COLO668 (cell line): ENCODE results near the gene TCIRG1.

Experiments used
- DNase-seq: peaks from one replicate; lab custom pipeline; 2025; ENCODE audit not compliant: unreplicated experiment; lab: John Stamatoyannopoulos, UW

TCIRG1 gene

DNA sequence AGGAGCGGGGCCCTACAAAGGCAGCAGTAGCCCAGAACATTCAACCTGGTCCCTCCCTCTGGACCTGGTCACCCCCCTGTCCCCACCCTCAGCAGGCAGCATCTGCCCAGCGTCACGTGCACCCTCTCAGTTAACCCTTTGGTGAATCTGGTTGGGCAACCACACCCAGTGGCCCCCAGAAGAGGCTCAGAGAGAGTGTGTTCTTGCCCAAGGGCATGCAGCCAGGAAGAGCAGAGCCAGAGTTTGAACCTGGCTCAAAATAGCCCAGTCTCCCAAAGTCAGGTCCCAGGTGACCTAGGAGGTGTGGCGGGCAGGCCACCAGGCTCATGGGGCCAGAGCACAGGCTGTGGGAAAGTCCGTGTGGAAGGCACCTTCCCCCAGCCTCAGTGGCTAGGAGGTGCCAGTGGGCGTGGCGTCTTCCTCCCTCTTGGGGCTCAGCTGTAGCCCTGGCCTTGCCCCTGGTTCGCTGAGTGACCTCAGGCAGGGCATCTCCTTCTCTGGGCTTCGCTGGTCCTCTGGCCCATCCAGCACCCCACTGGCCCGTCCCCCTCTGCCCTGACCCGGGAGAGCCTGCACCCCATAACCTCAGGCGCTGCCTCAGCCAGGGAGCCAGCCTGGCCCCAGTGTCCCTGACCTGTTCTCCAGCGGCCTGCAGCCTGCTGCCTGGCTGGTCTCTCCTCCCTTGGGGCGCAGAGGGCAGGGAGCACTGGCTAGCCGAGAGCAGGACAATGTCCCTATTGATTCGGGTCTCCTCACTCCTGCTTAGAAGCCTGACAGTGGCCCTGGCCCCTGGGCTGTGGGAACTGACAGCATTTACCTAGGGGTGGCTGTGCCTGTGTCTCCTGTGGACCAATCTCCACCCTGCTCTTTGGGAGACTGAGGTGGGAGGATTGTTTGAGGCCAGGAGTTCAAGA, 21.7 kb upstream of the TCIRG1 start:
- DNase-seq, result no peak

DNA sequence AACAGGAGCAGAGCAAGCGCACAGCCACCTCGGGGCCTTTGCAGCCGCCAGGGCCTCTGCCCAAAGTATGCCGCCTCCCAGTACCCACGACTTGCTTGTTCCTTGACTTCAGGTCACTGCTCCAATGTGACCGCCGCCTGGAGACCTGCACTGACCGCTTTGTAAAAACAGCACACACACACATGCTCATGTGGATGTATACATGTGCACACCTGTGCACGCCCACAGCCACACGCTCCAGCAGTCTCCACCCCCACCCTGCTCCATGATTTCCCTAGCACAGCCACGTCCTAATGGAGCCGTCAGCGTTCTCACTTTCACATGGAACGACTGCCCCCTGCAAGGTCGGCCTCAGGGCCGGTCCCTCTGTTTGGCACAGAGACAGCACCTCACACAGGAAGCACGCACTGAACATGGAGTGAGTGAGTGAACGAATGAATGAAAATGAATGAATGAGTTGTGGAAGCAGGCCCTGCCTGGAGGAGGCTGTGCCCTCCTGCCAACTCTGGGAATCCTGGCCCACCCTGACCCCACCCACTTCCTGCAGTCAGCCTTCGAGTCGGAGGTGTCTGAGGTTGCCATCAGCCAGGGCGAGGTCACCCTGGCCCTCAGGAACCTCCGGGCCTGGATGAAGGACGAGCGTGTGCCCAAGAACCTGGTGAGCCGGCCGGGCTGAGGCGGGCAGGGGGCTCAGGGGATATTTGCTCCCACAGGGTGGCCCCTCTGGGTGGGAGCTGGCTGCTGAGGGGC, 20.7 kb upstream of the TCIRG1 start:
- no peak for DNase-seq

DNA sequence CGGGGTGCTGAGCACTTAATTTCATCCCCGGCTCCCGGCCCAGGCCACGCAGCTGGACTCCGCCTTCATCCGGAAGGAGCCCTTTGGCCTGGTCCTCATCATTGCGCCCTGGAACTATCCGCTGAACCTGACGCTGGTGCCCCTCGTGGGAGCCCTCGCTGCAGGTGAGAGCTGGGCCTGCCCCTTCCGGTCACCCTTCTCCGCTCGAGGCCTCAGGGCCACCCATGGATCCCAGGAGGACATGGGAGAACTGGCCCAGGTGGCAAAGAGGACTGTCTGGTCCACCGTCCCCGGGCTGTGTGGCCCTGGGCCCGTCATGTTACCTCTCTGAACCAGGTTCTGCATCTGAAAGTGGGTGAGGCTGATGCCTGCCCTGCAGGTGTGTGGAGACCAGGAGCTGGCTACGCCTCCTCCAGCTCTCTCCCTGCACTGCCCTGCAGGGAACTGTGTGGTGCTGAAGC, 20.1 kb upstream of the TCIRG1 start:
- no peak for DNase-seq

DNA sequence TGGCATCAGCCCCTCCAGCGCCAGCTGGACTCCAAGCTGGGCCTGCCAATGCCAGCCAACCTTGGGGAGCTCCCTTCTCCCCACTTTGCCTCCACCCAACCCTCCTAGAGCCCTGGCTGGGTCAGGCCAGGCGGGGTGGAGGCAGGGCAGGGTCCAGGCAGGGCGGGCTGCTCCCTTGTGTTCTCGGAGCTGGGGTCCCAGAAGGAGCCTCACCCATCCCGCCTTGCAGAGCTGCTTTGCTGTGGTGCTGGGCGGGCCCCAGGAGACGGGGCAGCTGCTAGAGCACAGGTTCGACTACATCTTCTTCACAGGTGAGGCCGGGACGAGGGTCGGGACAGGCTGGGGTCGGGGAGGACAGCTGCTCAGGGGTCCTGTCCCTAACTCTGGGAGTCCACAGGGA, 19.3 kb upstream of the TCIRG1 start:
- DNase-seq, result no peak

DNA sequence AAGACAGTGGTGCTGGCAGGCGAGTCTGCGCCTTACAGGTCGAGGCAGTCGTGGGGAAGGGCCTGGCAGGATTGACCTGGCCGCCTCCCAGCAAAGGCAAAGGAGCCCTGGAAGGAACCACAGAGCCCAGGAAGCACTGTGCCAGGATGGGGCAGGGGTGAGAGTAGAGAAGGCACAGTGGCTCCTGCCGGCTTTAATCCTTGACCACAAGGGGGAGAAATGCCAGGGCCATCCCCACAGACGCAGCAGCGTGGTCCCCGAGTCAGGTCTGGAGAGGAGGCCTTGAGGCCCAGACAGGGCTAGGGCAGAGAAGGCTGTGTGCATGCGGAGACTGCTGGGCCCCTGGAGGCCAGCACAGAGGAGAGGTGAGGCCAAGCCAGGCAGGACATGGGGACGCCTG, 18.2 kb upstream of the TCIRG1 start:
- peak; percentile 16 for DNase-seq

DNA sequence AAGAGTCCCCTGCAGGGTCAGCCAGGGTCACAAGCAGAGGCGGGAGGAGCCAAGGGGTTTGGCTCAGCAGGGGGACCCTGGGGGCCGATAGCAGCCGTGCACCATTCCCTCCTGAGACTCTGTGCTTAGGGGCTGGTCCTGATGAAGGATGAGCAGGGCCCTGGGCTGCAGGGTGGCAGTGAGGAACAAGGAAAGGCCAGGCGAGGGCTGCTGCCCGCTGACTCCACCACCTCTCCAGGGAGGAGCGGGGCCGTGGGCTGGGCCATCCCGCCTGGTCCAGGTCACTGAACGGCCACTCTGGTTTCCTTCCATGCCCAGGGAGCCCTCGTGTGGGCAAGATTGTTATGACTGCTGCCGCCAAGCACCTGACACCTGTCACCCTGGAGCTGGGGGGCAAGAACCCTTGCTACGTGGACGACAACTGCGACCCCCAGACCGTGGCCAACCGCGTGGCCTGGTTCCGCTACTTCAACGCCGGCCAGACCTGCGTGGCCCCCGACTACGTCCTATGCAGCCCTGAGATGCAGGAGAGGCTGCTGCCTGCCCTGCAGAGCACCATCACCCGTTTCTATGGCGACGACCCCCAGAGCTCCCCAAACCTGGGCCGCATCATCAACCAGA, 17.5 kb upstream of the TCIRG1 start:
- DNase-seq, result peak; percentile 42

DNA sequence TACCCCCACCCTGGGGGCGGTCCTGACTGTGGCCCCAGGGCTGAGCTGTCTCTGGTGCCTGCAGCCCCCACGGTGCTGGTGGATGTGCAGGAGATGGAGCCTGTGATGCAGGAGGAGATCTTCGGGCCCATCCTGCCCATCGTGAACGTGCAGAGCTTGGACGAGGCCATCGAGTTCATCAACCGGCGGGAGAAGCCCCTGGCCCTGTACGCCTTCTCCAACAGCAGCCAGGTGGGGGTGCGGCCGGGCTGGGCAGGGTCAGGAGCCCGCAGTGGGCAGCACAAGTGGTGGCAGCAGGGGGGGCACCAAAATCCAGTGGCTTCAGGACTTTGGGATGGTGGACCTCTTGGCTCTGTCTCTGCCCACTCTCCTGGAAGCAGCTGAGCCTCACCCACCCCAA, 16.3 kb upstream of the TCIRG1 start:
- no peak for DNase-seq

DNA sequence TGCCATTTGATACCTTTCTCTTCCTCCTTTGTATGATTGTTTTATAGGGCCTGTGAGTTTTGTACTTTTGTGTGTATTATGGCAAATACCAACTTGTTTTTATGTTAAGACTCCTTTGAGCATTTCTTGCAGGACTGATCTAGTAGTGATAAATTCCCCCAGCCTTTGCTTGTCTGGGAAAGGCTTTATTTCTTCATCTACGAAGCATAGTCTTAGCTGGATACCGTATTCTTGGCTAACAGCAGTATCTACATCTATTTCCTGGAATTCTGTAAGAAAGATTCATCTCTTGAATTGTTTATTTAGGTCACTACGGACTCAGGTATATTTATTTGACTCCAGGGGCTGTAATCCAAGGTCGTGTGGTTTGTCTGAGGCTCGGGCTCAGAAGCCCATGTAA, 14.3 kb upstream of the TCIRG1 start:
- DNase-seq, result no peak

DNA sequence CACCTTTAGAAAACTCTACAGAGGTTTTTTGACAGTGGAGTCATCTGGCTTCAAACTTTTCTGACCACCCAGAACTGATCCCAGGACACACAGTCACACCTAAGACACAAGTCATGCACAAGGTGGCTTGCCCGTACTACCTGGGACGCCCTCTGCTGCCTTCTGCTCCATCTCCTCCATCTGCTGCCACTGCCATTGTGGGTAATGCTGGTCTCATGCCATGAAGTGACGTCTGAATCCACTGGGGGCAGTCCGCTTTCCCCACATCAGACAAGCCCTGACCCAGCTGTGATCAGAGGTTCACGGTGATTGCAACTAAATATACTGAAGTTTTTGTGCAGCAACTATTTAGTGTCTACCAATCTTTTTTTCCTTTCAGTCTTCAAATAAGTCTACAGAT, 13.8 kb upstream of the TCIRG1 start:
- peak; percentile 8 for DNase-seq

DNA sequence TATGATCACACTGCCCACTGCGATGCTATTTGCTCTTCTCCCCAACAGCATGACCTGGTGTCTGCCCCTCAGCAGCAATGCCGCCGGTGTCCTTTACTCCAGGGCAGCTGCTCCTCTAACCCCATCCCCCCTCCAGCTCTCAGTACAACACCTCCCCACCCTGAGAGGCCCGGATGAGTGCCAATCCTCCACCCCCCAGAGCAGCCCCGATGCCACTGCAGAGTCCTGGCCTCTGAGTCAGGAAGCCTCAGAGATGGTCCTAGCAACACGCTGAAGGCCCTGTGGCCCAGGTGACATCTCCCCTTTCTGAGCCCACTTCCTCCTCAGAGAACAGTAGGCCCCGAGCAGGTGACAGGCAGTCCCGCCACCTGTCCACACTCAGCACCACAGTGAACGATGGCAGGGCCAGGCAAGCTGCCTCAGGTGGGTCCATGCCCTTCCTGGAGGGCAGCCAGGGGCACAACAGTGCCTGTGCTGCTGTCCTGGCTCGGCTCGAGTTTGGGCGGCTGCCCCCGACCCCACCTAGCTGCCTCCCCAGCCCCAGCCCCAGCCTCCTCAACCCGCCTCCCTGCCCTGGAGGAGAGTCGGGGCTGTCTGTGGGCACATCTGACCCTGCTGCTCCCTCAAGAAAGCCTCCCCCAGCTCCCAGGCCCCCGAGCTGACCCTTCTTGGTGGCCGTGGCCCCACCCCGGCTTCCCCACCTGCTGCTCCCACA, 12.3 kb upstream of the TCIRG1 start:
- peak; percentile 82 for DNase-seq

DNA sequence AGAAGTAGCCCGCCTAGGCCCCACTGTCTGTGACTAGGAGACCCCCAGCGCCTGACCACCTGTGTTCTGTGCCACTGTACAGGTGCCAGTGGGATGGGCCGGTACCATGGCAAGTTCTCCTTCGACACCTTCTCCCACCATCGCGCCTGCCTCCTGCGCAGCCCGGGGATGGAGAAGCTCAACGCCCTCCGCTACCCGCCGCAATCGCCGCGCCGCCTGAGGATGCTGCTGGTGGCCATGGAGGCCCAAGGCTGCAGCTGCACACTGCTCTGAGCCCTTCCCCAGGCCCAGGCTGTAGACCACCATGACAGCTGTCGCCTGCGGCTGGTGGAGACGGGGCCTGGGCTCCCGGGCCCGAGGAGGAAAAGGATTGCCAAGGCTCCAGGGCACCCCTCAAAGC, 11.2 kb upstream of the TCIRG1 start:
- DNase-seq, result no peak

DNA sequence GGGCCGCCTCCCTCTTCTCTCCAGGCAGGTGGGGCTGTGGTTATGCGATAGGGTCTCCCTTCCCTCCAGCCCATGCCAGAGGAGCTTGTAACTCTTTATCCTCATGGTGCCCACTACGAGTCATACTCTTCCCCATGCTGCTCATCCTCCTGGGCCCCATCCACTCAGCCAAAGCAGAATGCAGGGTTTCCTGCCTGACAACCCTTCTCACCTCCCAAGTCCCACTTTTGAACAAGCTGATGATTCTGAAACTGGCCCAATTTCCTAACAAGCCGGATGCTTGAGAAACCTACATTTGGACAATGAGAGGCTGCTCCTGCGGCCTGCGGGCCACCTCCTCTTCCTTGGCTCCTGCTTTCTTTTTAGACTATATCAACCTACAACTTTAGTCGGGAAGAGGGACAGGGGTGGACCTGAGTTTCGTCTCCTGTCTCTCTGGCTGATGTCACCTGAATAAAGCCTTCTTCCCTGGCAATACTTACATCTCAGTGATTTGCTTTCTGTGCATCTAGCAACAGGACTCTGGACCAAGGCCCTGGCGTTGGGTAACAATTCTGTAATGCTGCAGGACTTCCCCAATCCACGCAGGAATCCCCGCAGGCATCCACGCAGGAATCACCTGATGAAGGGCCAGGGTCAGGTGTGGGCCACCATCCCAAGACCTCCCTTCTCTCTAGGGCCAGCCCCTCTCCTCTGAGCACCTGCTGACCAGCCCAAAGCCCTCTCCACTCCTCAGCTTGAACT, 9.9 kb upstream of the TCIRG1 start:
- DNase-seq, result peak; percentile 12

DNA sequence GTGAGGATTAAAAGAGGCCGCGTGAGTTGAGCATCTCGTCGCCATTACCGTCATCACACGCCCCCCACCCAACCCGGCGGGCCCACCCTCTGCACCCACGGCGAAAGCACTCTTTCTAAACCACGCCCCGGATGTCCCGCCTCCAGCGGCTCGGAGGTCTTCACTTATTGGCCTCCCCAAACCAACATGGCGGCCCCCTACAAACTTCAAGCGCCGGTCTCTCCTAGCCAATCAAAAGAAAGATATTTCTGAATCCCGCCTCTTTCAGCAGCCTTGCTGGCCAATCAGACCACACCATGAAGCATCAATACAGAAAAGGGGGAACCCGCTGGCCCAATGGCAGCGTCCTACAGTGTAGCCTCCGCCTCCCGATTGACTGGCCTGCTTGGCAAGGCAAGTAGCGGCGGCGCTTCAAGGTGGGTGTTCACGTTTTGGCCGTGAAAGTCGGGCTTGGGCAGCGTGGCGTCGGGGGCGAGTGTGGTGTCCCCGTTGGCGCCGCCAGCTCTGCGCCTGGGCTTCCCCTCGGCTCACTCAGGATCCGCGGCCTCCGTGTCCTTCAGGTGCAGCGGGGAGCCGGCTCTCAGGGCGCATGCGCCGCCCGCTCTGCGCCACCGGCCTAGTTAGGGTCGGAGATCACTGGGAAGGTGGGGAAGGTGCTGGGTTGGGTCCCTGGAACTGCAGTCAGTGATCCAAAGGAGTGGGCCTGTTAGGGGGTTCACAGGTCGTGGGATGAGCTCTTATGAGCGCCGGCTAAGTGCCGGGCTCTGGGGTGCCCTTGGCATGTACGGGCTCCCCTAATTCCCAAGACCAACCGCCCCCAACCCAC, 8.3 kb upstream of the TCIRG1 start, which contains the start of gene NDUFS8:
NDUFS8 (plus strand) TSS at position 364 of the 826 bp plus-strand sequence. CDS start 1,471 bp downstream, outside the sequence.
- peak; percentile 96 for DNase-seq

DNA sequence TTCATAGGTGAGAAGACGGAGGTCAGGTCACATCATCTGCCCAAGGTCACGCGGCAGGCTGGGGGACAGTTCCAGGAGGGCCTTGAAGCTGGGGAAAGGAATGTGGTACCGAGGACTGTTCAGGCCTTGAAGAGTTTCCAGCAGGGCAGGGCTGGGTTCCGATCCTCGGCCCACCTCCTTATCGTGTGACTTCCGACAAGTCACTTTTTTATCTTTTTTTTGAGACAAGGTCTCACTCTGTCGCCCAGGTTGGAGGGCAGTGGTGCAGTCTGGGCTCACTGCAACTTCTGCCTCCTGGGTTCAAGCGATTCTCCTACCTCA, 7.7 kb upstream of the TCIRG1 start:
- no peak for DNase-seq

DNA sequence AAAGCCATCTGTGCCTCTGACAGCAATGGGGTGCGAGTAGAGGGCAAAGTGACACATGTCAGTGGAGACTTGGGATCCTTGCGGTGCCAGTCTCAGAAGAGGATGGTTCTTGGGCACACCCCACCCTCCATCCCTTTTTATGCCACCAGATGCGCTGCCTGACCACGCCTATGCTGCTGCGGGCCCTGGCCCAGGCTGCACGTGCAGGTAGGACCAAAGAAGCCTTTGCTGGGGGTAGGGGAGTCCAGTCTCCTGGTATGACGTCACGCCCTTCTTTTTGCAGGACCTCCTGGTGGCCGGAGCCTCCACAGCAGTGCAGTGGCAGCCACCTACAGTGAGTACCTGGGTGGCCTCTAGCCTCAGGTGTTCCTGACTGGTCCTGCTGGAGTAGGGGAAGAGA, 6.8 kb upstream of the TCIRG1 start:
- no peak for DNase-seq

DNA sequence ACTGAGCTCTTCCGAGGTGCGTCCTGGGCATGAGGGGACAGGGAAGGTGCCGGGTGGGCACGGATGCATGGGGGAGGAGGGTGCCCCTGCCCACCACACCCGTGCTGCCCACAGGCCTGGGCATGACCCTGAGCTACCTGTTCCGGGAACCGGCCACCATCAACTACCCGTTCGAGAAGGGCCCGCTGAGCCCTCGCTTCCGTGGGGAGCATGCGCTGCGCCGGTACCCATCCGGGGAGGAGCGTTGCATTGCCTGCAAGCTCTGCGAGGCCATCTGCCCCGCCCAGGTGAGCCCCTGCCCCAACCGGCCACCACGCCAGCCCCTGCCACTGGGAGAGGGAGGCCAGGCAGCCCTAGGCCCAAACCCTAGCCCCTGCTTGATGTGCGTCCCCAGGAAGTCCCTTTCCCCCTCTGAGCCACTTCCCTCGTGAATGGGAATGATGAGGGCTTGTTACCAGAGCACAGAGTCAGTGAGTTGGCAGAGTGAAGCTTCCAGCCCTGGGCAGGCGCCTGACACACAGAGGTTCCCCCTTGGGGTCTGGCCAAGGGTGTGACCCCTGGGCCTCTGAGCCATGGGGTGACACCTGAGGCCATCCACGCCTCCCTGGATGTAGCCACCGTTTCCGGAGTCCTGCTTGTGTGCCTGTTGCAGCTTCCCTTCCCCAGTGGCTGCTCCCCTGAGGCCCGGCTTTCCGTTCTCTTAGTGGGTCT, 5.7 kb upstream of the TCIRG1 start:
- no peak for DNase-seq

DNA sequence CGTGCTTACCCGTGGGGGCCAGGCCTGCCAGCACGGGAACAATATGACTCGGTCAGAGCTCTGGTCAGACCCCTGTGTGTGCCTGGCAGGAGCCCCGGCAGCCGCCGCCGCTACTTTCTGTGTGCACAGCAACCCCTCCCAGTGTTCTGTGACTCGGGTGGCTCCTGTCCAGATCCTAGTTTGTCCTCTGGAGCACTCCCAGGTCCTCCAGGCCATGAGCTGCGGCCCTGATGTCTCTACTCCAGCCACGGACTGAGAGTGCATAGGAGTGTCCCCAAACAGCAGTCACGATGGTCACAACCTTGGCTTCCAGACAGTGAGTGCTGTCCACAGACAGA, 5.1 kb upstream of the TCIRG1 start:
- DNase-seq, result no peak

DNA sequence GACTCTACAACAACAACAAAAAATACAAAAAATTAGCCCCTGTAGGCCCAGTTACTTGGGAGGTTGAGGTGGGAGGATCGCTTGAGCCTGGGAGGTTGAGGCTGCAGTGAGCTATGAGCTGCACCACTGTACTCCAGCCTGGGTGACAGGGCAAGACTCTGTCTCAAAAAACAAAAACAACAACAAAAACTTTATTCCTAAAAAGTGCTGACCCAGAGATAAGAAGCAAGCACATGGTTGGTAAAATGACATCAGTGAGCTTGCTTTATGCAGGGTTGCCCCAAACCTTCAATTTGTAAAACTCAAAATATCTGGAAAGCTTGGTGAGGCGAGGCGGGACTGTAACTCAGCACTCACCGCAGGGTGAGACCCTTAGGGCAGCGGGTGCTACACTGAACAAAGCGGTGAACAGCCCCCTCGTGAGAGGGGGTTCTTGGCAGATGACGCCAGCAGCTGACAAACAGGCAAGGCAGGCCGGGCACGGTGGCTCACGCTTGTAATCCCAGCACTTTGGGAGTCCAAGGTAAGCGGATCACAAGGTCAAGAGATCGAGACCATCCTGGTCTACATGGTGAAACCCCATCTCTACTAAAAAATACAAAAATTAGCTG, 3.5 kb upstream of the TCIRG1 start:
- DNase-seq, result no peak
